Testis (tissue), 2 donors: ENCODE results near the gene MAPK6.

ENCODE experiments used
- POLR2A ChIP-seq: fragments of 450-650 bp; IDR thresholded peaks from one replicate; pipeline ENCODE4 v1.6.1; 2017; ENCODE audit warnings: antibody characterized with exemption, mild to moderate bottlenecking, moderate library complexity
- TF ChIP-seq, protein P1 (sequence below), 3 experiments: fragments of 450-650 bp in 2 of 3; fragments of 200-600 bp in 1 of 3; sonication (generic) in 1 of 3; IDR thresholded peaks; one replicate each; pipeline ENCODE4 v1.5.1; 2016 to 2019; ENCODE audit warnings: antibody characterized with exemption in 3 of 3, mild to moderate bottlenecking in 2 of 3, moderate library complexity in 1 of 3

DNA sequence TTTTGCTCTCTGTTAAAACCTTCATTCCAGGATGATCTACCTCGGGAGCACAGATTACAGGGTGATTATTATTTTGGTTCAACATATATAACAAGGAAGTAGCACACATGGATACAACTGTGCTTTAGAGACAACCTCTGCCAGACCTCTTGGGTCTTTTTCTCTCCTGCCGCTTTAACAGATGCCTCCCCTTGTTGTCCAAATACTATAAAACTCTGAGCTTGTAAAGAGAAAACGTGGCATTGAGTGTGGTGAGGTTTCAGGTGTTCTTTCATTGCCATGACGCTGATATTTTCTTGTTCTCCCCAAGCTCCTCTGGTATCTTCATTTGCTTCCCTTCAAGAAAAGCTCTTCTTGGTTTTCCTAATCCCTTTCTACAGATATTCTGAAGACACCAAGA is 64.6 kb downstream of the MAPK6 start:
- TF ChIP-seq, protein P1, sequence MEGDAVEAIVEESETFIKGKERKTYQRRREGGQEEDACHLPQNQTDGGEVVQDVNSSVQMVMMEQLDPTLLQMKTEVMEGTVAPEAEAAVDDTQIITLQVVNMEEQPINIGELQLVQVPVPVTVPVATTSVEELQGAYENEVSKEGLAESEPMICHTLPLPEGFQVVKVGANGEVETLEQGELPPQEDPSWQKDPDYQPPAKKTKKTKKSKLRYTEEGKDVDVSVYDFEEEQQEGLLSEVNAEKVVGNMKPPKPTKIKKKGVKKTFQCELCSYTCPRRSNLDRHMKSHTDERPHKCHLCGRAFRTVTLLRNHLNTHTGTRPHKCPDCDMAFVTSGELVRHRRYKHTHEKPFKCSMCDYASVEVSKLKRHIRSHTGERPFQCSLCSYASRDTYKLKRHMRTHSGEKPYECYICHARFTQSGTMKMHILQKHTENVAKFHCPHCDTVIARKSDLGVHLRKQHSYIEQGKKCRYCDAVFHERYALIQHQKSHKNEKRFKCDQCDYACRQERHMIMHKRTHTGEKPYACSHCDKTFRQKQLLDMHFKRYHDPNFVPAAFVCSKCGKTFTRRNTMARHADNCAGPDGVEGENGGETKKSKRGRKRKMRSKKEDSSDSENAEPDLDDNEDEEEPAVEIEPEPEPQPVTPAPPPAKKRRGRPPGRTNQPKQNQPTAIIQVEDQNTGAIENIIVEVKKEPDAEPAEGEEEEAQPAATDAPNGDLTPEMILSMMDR (IDR thresholded peaks at IDR 0.05) = no peak
- no peak for TF ChIP-seq POLR2A
